Measurements from ENCODE around the gene CAMTA1.
A peak's percentile ranks its signal among the peaks of the same experiment; 100 is the strongest.

The CAMTA1 gene

DNA sequence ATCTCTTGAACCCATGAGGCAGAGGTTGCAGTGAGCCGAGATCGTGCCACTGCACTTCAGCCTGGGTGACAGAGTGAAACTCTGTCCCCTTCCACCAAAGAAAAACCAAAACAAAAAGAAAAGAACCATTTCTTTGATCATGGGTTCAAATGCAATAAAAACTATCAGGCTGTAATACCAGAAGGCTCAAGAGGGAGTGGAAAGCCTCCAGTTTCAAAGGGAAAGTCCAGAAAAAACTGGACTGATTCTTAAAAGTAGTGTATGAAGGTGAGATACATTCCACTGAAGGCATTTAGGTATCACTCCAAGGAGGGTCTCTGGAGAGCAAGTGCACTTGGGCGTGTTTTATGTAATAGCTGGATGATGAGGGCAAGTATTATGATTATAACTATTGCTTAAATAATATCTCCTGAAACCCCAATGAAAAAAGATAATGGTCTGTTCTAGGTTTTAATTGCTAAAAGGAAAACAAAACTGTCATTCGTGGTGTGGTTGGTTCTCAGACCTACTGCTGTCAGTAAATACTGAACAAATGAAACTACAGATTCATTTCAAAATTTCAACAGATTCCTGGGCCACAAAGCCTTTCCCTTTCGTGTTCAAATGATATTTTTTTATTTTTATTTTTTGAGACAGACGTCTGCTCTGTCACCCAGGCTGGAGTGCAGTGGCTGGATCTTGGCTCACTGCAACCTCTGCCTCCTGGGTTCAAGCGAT is 6.0 kb upstream of the CAMTA1 start:
- DNase-seq = no peak

DNA sequence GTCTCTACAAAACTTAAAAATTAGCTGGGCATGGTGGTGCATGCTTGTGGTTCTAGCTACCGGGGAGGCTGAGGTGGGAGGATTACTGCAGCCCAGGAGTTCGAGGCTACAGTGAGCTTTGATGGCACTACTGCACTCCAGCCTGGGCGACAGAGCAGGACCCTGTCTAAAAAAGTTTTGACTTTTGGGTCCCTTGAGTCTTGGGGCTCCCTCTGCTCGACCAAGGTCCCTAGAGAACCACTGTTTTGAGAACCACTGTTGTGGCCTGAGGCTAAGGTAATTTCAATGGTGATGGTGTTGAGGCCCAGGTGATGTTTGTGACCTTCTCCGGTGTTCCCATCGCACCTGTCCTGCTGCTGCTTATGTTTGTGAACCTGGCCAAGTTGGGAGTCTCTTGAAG is 3.1 kb upstream of the CAMTA1 start:
- no peak for DNase-seq

DNA sequence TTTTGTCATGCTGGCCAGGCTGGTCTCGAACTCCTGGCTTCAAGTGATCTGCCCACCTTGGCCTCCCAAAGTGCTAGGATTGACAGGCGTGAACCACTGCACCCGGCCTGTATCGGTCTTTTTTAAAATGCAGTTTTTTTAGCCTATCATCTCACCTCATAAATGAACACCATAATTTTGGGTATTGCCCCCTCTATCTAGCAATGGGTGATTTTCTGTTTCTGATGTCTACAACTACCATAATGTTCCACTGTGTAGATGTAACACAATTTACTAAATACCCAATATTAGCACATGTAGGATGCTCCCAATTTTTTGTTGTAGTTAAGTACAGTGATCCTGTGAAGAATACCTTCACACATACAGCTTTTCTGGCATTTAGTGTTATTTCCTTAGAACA is 2.0 kb upstream of the CAMTA1 start:
- no peak for DNase-seq

DNA sequence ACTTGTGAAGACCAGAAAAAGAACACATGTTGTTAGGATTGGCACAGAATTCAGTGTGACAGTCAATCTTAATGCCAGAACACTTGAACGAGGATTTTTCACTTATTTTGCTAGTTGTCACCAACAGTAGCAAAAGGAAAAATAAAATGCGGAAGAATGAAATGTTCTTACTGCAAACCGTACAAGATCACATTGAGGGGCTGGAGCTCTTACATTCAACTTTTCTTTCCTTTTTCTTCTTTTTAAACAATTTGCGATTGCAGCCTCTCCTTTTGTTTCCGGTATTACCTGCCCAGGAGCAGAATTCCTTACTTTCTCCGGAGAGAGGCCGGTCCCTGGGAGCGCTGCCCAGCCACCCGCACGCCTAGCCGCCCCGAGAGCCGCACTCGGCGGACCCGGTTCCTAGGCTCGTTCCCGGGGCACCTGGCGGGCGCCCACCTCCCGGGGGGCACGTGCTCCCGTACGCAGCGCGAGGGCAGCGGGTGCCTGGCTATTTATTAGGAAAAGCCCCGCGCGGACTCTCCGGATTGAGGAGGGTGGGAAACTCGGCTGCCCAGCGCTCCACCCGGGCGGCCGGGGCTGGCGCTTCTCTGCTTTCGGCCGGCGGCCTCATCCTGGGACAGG is 1.2 kb upstream of the CAMTA1 start:
- DNase-seq = no peak

DNA sequence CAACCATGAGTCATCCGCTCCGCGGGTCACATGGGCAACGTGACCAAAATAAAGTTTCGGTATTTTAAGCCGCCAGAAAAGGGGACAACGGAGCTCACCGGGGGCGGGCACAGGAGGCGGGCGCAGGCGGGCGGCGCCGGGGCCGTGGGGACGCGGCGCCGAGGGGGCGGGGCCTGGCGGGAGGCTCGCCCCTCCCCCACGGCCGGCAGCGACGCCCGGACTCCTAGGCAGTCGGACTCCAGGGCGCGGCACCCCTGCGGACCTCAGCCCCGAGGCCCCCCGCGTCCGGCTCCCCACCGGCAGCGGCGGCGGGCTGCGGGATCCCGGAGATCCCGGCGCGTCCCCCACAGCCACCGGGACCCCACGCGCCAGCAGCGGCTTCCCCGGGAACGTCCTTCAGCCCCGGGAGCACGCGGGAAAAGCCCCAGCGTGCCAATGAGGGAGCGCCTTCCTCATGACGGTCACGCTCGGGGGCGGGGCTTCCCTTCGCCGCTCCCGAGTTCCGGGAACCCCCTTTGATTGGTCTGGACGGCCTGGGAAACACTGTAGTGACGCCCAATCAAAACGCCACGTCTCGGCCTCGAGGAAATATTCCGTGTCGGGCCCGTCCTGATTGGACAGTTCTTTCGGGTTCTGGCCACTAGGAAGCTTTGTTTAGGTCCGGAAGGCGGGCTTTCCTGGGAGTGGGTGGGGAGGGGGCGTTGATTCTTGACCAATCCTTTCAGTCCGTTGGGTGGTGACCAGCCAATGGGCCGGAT is 515 bp upstream of the CAMTA1 start:
- DNase-seq = peak; percentile 91 to 100 (median 100)

DNA sequence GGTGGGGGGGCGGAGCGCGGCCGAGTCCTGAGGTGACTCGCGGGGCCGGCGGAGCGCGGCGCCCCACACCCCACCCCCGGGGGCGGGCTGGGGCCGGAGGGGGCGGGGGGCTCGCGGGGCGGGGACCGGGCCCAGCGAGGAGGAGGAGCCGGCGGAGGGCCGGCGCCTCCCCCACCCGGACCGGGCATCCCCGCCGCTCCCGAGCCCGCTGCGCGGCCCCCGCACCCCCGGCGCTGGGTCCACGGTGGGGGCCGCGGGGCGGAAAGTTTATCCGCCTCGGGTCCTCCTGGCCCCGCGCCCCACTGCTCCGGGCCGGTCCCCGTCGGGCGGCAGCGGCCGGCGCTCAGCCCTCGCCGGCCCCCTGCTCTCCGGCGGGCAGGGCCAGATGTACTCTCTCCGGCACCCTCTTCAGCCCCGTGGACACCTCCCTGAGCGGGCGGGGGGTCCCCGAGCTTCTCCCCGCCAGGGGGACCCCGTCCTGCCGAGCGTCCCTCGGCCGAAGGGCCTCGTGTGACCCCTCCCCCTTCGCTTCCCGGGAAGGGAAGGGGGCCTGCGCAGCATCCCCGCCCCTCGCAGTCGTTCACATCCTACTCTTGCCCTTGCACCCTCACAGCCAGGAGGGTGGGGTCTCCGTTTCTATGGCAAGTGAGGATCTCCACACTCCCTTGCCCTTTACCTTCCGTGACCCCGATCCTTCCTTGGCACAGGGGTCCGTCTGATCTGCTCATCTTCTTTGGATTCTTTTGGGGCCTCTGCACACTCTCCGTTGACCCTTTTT is 663 bp downstream of the CAMTA1 start:
- DNase-seq = peak in 30 of 51 donors; percentile 13 to 74 (median 38)

DNA sequence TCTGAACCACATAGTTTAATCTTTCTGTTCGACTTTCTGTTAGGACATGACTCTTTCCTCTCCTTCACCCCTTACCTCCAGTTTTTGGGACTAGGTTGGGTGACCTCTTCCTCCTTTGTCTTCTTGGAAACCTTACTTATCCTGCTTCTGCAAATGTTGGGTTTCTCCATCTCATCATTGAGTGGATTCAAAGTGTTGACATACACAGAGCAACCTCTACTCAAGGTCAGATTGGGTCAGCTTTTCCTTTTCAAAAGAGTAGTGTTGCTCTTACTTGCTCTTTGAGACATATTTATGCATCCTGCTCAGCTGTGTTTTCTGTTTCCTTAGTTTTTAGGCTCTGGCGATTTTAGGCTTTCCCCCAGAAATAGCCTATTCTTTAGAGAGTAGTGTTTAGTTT is 3.7 kb downstream of the CAMTA1 start:
- no peak for DNase-seq

DNA sequence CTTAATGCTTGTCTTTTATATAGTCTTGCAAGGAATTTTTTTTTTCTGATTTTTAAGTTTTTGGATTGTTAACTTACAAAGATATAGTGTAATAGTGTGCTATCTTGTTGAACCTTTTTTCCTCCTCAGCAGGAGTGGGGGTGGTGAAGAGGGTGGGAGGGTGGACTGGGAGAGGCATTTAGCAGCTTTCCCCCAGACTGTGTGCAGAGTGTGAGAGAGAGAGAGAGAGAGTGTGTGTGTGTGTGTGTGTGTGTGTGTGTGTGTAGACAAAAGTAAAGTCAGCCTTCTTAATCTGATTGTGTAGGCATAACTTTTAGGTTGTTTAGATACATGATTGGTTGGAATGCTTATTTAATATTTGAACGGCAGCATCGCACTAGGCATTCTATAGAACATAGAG is 4.9 kb downstream of the CAMTA1 start:
- no peak for DNase-seq

DNA sequence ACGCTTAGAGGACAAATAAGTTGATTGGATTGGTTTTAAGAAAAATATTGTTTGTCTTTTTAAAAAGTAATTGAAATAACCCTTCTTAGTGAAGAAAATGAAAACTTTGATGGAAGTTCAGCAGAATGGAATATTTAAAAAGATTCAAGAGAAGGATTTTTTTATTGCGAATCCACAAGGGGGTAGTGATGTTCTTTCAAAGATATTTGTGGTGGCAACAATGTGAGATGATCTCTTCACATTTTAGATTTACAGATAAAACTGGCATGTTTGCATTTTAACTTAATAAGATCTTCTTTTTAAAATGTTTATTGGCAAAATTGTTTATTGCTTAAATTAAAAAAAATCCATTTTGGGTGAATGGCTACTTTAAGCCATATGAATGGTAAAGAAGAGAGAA is 8.9 kb downstream of the CAMTA1 start:
- peak in 1 of 51 donors; percentile 14 for DNase-seq

DNA sequence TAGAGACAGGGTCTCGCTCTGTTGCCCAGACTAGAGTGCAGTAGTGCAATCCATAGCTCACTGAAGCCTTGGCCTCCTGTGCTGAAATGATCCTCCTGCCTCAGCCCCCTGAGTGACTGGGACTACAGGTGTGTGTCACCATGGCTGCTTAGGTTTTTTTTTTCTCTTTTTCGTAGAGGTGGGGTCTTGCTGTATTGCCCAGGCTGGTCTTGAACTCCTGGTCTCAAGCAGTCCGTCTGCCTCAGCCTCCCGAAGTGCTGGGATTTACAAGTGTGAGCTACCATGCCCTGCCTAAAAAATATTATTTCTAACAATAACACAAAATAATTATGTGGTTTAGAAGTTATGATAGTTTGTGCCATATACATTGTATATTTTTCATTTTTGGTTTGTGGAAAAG is 9.9 kb downstream of the CAMTA1 start:
- DNase-seq = no peak

DNA sequence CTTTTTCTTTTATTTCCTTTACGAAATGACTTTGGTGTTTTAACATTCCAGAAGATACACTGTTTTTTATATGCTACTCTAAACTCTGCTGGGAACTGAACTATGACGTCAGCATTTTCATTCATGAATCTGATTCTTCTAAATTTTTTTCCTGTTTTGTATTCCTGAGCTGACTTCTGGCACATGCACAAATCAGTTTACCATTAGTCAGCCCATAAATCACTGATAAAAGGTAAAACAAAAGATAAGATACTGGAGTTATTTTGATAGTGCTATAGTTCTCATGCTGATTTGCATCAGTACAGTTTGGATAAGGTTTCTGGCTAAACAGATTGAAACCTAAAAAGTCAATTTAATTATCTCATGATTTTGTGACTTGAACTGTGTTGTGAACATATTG is 10.4 kb downstream of the CAMTA1 start:
- DNase-seq = no peak

DNA sequence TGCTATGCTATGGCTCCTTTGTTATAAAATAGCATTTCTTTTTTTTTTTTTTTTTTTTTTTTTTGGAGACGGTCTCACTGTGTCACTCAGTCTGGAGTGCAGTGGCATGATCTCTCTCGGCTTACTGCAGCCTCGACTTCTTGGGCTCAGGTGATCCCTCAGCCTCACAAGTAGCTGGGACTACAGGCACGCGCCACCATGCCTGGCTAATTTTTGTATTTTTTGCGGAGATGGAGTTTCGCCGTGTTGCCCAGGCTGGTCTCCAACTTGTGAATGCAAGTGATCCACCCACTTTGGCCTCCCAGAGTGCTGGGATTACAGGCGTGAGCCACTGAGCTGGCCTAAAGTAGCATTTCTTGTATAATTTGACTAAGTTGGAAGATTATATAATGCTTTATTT is 10.8 kb downstream of the CAMTA1 start:
- DNase-seq = no peak

DNA sequence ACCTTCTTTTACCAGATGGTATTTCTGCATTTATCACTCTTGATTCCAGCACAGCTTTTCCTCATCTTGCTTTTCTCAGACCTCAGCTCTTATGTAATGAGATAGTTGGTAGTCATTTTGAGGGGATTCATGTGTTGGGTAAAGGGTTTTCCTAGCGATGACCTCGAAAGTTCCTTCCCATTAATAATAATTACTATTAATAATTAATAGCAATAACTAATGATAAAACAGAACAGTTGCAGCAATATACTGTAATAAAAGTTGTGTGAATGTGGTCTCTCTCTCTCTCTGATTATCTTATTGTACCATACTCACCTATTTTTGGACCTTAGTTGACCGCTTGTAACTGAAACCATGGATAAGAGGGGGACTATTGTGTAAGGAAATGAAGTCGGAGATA is 14.2 kb downstream of the CAMTA1 start:
- DNase-seq = no peak

DNA sequence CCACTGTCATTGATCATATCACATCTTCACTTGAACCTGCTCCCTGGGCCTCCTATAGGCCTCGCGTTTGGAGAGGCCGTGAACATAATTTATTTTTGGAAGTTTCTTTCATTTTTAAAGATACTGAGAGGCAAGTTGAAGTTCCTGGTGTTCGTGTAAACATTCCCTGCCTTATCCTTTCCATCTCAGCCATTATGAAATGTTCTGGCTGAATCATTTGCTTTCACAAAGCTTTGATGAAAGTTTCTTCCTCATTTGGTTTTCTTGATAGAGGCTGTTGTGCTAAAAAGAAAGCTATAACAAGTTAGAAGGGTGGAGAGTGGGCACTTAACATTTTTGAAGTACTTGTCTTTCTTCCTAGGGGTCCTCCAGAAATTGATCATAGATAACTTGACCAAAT is 15.5 kb downstream of the CAMTA1 start:
- DNase-seq = no peak

DNA sequence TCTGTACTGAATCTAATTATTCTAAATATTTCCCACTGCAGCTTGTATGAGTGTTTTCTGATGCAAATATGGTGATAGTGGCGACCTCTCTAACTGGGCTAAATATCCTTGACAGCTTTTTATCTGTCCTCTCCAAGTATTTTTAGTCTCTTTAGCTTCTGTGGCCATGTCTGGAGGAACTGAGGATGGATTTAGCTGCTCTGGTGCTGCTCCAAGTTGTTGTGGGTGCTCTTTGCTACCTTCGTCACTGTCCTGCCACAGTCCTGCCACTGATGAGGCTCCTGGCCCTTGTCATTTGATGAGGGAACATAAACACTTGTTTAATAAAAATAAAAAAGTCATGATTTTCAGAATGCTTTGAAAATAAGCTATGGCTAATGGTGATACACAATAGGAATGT is 15.9 kb downstream of the CAMTA1 start:
- no peak for DNase-seq

DNA sequence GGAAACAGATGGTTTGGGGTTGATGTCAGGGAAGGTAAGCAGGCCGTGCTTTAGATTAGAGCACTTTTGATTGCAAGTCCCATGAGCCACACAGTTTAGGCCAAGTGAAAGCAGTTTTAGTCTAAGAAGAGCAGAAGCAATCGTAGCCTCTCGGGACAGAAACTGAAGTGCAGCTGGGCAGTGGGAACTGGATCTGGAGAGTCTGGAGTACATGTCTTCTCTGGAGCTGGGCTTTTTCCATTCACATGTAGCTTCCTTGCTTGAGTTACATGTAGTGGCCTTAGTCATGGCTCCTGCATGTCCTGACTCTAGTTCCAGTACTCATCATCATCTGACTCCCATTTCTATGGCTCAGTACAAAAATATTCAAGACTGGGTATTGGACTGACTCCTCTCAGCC is 16.7 kb downstream of the CAMTA1 start:
- no peak for DNase-seq

DNA sequence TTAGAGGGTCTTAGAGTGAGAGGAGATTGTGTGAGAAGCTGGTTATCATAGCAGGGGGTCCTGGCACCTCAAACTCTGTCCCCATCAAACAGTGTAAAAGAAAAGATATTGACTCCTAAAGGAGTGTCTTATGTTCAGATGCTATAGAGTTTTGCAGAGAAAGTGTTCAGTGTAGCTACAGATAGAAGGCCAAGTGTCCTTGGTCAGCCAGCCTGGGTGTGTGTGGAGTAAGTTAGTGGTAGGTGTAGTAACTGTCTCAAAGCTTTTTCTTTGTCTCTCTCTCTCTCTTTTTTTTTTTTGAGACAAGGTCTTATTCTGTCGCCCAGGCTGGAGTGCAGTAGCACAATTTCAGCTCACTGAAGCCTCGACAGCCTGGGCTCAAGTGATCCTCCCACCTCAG is 17.2 kb downstream of the CAMTA1 start:
- no peak for DNase-seq

DNA sequence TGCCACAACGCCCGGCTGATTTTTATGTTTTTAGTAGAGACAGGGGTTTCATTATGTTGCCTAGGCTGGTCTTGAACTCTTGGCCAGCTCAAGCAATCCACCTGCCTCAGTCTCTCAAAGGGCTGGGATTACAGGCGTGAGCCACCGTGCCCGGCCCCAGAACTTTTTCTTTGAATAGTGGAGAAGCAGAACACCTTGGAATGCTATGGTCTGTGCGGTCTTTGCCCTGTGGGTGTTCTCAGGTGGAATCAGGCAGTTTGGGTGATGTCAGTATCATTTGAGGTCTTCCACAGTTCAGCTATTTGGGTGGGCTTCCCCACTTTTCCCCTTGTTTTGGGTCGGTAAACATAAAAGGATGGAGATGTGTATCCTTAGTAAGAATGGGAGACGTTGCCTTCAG is 17.6 kb downstream of the CAMTA1 start:
- DNase-seq = no peak

DNA sequence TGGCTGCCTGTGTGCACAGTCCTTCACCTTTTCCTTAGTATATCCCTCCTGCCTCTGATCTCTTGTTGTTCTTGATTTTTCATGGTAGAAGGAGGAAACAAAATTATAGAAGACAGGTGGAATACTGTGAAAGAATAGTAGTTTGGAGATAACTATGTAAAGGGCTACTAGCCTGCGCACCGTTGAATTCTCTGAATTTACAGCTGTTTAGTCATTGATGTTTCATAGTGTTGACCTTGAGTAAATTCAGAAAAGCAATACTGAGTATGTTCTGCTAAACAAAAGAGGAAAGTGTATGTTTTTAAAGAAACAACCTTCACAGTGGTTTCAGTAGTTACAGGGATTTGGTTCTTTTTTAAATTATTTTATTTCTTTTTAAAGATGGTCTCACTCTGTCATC is 18.1 kb downstream of the CAMTA1 start:
- no peak for DNase-seq

DNA sequence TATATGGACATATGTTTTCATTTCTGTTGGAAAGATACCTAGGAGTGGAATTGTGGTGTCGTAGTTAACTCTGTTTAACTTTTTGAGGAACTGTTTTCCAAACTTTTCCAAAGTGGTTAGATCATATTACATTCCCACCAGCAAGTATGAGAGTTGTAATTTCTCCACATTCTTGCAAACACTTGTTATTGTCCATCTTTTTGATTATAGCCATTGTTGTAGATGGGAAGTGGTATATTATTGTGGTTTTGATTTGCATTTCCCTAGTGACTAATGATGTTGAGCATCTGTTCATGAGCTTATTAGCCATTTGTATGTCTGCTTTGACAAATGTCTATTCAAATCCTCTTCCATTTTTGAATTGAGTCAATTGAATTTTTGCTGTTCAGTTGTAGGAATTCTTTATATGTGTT is 19.8 kb downstream of the CAMTA1 start:
- no peak for DNase-seq

DNA sequence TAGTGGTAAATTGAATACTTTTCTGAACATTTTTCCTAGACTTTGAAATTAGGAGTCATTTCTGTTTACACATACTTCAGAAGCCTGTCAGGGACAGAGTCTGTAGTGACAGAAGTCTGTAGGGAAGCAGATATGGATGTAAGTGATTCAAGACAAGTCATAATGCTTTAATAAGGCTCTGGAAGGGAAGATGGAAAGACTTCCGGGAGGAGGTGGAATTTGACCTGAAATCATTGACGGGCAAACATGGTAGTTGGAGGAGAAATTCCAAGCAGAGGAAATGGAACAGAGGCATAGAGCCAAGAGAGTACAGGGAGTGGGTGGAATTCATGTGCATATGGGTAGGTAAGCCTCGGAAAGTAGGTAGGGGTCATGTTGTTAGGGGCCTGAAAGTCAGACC is 22.5 kb downstream of the CAMTA1 start:
- DNase-seq = no peak

DNA sequence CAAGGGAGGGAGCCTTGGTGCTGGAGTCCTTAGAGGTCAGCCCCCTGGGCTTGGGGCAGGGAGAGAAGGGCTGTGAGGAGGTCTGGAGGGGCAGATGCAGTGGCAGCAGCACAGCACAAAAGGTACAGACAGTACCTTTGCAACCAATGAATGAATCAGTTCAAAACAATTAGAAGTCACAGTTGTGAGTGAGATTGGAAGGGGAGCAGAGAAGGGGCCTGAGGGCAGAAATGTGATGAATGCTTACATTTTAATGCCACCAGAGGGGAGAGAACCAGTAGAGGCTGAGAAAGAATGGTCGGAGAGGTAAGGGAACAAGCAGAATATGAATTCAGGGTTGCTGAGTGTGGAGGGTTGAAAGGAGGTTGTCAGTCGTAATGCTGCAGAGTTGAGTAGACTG is 24.2 kb downstream of the CAMTA1 start:
- DNase-seq = no peak

Measured in hypothalamus (tissue), 51 donors.